HG03064 (cell line): ENCODE data around the gene NISCH.
A peak's percentile ranks its signal among the peaks of the same experiment; 100 is the strongest.
"Not testable (repeated sequence)": the region's sequence is repeated elsewhere in the genome, so short reads cannot be mapped to it uniquely, and the experiment has no call there.

Experiments used
- ATAC-seq: cut with Tn5 transposase; IDR thresholded peaks from one replicate; pipeline ENCODE4 v1.9.1; 2021; ENCODE audit warnings: low read depth; ENCODE audit not compliant: unreplicated experiment

The NISCH gene

DNA sequence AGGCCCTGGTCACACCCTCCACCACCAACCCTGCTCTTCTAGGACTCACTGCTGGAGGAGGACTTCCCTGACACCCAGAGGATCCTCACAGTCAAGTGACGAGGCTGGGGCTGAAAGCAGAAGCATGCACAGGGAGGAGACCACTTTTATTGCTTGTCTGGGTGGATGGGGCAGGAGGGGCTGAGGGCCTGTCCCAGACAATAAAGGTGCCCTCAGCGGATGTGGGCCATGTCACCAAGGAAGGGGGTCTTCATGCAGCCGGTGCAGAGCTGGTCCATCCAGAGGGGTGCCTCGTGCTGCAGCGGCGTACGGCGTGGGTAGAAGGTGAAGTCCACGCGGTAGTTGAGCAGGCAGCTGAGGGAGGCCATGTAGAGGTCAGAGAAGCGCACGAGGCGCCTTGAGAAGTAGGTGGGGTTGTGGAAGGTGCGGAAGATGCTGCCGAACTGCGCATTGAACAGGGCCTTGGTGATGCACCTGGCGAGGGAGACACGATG lies 68.9 kb downstream of the NISCH start:
- ATAC-seq, result no peak

DNA sequence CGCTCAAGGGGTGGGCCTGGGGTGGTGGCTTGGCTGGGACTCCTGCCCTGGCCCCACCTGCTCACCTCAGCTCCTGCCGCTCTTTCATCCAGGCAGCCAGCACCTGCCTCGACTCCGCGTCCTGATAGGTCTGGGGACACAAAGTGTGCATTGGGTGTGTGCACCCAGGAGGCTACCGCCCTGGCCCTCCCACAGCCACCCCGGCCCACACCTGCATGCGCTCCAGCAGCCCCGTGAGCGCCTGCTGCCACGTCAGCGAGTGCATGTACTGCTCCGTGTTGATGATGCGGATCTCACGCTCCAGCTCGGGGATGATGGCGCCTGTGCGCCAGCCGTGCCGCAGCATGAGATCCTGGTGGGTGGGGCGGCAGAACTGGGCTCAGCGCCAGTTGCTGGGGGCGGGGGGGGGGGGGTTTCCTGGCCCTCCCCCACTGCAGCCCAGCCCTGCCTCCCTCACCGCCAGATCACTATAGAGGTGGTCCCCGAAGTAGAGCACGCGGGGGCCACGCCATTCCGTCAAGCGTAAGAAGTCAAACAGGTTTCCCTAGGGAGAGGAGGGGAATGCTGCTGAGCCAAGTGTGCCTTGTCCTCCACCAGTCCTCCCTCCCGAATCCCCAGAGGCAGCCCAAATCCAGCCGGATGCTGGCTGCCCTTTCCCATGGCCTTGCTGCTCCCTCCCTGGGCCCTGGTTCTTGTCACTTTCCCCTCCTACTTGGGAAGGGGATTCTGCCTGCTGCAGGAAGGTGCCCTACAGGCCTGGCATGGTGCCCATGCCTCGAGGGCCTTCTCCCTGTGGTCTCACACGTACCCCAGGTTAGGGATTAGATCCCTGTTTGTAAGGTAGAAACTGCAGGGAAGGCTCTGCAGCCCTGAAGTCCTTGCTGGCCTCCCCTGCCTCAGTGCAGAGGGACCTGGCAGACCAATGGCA lies 69.6 kb downstream of the NISCH start:
- no peak for ATAC-seq

DNA sequence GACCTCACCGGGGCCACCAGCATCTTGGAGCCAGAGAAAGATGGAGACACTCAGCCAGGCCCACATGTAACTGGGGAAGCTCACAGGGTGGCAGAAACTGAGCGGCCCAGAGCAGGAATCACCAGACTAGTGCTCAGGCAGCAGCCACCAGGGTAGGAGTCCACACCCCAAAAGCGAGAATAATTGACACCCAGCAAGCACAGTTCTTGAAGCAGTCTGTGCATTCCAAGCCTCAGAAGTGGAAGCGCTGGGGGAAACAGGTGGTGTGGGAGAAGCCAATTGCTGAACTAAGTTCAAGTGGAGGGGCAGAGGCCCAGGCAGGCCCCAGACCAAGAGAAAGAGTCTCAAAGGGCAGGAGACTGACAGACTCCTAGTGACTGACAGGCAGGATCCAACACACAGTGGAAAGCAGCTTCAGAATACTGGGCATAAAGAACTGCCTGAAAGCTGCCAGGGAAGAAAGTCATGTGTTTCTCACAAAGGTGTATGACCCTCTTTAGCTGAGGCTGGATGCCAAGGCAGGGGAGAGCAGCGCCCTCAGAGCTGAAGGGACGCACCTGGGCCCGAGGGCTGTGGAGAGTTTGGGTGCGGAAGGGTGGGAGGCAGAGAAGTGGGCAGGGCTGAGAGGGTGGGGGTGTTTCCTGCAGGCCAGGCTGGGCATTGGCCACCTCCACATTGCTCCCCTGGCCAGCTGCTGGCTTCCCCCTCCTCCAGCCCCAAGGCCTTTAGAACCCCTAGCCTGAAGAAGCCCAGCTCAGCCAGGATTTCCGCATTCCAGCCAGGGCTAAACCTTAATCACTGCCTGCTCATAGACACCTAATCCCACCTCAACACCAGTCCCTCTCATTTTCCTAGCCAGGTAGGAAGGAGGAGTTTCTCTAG lies 70.5 kb downstream of the NISCH start:
- no peak for ATAC-seq

DNA sequence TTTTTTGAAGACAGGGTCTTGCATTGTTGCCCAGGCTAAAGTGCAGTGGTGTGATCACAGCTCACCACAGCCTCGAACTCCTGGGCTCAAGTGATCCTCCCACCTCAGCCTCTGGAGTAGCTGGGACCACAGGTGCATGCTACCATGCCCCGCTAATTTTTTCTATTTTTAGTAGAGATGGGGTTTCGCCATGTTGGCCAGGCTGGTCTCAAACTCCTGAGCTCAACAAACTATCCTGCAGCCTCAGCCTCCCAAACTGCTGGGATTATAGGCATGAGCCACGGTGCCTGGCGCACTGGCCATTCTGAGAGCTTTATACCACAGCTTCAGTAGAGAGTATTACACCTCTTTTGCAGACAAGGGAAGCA lies 71.3 kb downstream of the NISCH start:
- not testable (repeated sequence) for ATAC-seq

DNA sequence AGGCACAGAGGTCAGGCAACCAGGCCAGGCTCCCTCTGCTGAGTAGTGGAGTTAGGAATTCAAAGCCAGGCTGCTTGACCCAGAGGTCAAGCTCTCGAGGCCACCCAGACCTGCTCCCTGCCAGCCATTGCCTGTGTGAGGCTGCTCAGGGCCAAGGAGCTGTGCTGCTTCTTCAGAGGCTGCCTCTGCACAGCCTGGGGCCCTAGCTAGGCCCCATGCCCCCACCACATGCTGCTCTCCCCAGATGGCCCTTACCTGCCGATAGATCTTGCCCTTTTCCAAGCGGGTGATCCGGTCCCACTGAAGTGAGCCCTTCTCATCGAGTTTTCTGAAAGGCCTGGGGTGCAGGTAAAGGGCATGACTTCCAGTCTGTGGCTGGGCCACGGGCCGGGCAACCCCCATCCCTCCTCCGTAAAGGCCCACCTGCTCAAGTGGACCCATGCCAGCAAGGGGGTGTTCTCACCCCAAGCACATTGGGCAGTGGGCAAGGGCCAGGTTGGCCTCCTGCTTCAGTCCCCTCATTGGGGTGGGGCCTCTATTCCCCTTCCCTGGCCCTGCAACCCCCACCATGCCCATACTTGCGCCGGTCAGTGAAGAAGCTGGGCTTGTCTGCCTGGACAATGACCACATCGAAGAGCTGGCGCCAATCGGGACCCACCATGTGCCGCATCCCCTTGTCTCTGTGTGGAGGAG lies 71.8 kb downstream of the NISCH start:
- no peak for ATAC-seq

DNA sequence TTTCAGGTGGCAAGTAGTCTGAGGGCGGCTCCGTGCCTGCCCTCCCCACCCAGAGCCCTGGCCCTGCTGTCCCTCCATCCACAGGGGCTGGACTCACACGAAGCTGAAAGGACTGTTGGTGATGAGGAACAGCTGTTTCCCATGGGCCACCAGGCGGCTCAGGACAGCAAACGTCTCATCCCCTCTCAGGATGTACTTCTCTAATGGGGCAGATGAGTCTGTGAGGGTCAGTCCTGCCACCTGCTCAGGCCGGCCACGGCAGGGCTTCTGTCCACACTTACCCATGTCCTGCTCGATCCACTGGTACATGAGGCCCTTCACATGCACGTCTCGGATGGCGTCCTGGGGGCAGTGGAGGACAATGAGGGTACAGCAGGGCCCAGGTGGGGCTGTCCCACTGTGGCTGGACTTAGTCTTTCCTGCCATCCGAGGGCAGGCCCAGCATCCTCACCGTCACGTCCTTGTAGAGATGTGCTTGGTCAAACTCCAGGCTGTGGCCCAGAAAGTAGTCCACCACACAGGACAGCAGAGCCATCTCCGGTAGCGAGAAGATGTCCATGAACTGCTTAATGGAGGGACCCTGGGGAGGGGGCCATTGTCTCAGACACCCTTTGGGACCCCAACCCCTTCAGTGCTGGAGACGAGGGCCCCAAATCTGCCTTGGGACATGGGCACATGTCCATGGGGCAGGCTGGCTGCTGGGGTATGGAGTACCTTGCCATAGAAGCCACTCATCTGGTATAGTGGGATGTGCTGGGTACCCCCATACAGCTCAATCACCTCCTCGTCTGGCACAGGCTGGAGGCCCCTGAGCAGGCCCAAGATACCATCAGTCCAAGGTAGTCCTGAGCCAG lies 72.6 kb downstream of the NISCH start:
- no peak for ATAC-seq

DNA sequence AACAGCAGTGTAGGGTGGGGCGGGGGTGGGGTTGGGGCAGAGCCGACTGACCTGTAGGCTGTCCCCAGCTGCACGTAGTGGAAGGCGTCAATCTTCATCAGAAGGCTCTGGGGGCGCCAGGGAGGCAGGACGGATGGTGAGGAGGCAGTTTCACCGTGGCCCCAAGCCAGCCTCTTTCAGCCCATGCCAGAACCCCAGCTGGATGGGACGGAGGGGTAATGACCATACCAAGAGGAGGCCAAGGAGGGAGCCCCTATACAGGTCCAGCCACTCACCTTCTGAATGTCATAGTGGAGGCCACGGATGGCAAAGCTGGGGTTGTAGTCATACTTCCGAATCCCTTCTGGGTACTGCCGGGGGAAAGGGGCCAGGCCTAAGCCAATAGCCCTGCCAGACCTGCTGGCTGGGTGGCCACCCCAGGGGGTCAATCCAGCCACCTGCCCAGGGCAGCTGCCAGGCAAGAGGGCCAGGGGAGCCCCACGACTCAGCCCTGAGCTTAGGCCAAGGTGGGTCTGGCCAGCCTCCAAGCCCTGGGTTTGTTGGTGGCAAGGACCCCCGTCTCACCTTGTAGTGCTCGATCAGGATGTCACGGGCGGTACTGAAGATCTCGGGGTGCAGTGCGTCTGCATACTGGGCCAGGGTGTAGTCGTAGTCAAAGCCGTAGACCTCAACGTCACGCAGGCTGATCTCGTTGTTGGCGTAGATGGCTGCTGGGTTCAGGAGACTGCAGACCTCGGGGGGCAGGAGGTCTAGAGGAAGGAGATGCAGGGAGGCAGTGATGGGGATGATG lies 73.4 kb downstream of the NISCH start:
- no peak for ATAC-seq

DNA sequence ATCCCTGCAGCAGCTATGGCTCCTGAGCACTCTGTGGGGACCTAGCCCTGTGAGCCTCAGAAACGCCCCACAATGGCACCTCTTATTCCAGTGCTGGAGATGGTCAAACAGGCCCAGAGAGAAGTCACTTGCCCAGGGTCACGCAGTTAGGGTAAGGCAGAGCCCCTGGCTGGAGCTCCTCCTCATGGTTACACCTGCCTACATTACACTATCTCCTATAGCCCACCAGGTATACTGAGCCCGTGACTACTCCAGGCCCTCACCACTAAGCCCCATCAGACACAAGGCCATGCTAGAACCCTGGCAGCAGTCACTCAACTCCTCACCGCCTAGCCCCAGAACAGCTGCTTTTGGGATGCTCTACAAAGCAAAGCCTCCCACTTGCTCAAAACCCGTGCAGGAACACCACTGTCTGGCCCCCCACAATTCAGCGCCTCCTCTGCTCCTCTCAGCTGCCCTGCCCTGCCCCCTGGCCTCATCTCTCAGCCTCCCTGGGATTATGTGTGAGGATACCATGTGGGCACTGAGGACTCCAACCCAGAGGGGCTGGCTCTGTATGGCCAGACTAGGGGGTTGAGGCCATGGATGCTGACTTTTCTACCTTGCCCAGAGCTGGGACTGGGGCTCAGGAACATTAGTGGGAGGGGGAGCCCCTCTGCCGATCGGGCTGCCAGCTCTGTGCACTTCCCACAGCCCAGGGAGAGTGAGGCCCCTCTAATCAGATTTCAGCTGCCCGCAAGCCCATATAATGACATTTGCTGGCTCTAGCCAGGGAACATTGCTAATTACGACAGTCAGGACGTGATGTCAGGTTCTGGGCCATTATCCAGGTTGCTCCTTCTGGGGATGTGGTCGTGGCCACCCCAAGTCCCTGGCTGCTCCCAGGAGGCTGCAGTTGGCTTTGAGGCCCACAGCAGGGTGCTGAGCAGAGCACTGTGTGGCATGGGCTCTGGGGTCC lies 74.3 kb downstream of the NISCH start:
- no peak for ATAC-seq

DNA sequence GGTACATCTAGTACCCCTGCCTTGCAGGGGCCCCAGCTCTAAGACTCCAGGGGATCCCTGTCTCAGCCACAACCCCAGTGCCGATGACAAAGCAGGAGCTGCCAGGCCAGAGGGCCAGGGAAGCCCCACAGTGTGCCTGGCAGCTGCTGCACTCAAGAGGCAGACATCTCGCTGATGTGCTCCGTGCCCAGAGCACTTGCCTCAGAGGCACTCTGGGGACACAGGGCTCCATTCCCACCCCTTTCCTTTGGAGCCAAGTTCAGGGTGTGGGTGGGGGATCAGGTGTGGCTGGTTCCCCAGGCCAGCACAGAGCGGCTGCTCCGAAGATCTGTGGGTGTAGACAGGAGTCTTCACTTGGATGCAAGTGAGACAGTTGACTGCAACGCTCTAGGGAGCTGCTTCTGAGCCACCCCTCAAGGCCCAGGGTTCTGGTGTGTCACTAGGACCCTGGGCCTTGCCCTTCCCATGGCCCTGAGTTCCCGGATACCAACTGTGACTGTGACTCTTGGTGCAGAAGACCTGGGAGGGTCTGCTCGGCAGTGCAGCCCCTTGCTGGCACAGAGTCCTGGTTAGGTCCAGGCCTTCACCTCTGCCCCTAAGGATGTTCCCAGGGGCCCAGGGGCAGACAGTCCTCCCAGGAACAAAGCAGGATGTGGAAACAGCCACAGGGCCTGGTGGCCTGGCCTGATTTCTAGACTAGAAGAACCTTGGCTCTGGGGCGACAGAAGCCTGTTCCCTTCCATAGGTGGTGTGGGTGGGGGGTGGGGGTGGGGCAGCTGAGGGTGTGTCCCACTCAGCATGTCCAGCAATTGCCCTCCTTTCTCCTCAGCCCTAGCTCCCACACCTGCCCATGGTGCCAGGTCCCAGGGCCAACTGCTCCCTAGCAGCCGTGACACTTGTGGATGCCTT lies 75.8 kb downstream of the NISCH start:
- no peak for ATAC-seq

DNA sequence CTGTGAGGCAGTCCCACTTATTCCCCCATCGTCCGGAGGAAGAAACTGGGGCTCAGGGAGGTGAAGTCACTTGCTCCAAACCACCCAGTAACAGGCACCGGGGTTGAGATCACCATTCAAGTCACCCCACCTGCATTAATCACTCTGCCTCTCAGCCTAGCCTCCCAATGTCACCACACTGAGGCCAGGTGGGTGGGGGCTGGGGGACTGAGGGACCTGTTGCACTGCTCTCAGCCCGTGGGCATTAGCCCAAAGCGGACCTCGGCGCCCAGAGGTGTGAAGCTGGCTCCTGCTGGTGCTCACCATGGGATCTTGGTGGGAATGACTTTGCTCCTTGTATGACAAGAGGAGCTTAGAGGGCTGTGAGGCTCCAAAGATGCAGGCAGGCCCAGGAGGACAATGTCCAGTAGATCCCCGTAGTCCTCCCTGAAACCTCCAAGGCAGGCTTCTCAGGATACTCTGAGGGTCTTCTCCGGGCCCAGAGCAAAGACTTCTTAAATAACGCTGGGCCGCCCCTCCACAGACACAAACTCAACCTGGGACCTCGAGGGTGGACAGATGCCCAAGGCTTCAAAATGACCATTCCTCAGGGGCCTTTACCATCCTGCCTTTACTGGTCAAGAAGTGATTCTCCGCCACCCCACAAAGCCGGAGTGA lies 76.6 kb downstream of the NISCH start:
- no peak for ATAC-seq

DNA sequence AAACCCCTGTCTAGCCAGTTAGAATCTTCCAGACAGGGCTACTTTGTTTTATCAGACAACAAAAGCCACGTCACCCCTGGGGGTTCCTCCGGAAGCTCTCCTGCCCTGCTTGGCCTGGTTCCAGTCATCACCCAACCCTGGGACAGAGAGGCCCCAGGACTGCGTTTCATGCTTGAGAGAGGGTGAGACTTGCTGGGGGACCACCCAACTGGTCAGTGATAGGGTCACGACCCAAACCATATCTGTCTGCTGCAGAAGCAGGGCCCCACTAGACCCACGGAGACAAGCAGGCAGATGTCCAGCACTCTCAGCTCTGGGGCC lies 77.1 kb downstream of the NISCH start:
- ATAC-seq, result no peak

DNA sequence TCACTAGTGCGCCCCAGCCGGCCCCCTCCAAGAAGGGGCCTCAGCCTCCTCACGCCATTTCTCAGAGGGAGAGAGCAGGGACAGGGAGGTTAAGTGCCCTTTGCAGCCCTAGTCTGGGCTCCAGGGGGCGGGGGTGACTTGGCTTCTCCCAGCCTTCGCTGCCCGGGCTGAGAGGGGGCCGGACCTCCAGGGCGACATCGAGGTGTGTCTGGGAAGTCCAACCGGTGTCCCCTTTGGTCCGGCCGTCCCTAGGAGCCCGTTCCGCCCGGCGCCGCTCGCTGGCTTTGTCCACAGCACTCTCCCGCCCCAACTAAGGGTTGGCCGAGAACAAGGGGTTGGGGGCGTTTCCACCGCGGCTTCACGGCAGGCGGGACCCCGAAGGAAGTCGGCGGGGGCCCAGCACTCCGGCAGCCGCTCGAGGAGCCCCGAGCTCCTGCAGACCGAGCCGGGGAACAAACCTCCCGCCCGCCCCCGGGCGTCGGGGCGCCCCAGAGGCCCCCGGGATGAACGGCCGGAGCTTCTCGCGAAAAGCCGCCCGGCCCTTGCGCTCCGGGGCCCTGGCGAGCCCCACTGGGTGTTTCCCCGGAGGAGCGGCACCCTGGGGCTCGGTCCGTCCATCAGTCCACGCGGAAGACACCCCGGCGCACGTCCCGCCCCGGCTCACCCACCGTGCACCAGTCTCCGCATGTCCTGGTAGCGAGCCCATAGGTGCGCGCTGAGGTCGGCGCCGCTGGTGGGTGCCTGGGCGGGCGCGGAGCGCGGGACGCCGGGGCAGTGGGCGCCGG lies 77.6 kb downstream of the NISCH start:
- ATAC-seq, result no peak

DNA sequence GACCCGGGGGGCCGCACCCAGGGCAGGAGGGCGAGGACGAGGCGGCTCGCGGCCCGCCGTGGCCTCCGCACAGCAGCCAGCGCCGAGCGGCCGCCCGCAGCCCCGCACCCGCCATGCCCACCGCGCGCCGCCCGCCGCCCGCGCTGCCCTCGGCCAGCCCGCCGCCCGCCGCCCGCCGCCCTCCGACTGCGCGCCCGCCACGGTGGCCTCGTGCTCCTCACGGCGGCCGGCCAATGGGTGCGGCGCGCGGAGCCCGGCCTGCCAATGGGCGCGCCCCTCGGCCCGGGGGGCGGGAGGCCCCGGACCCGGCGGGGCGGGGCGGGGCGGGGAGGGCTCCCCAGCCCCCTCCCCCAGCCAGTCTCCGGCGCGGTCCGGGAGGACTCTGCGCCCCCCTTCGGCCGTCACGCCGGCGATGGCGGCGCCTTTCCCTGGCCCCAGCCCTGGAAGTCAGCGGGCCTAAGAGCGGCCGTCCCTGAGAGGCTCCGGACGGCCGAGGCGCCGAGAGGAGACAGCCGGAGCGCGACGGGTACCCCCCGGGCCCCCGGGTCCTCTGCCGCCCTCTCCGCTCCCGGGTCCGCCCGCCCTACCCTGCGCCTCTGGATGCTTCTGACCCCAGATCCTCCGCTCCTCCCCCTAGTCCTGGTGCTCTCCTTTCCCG lies 78.3 kb downstream of the NISCH start, which contains the start of gene NT5DC2:
NT5DC2 (minus strand) TSS at position 235 of the 658 bp plus-strand sequence; CDS start at position 115, 120 bp downstream.
- ATAC-seq, result peak; percentile 28

DNA sequence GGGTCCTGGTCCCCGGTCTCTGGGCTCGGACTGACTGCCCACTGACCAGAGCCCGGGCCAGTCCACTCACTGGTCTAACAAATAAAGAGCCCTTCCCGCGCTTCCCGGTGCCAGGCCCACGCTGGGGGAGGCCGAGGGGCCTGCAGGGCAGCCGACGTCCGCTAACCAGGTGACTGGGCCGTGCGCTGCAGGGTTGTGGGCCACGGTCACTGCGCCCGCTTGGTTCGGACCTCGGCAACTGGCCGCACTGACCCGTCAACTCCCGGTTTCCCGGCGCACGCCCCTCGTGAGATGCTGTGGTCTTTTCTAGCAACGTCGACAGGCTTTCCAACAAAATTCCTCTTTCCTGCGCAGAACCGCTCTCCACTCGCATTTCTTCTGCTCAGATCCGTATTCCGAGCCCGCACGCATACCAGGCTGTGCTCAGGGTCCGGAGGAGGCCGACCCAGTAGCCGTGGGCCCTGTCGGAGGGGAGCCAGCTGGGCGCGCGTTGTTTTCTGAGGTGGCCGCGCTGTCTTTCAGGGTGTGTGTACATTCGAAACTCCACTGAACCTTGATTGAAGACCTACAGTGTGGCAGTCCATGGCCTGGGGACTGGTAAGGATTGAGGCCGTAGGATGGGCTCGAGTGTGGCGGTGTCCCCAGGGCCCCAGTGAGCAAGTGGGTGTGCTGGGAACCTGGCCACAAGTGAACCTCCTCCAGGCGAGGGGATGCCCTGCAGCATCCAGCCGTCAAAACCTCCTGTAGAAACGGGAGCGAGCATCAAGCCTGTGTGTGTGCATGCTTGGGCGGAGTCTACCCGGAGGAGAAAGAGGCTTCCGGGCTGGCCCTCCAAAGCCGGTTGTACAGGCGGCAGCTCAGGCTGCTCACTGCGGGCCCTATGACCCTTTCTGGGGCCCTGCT lies 79.1 kb downstream of the NISCH start:
- ATAC-seq, result no peak
